Measurements from ENCODE around the gene MYLK. TPM values are rescaled to one million over a fixed set of nuclear protein-coding genes. Genes with fewer than 3 reads are reported as not detected.

The MYLK gene
- total RNA-seq, 2 donors from 2014 or later, result 2.1 to 52.1 TPM

- H3K27ac Mint-ChIP-seq, result no peak overlapping the region
- ATAC-seq (no peak), DNase-seq (no peak)
- H3K4me3 Mint-ChIP-seq, result no peak overlapping the region
- H3K36me3 Mint-ChIP-seq (ENCODE audit: low read depth), result no peaks in the 10 kb centered on the region
- no peaks in the 10 kb centered on the region for H3K4me1 Mint-ChIP-seq
- no peaks in the 10 kb centered on the region for H3K9me3 ChIP-seq (ENCODE audit: control insufficient read depth, low read length, poor library complexity, severe bottlenecking)
- H3K27me3 Mint-ChIP-seq, result peaks cover 16% of the 10 kb centered on the region
Measured at GRCh38 chr3:123808812-123809211, 75.3 kb downstream of the MYLK start.

GRCh38 chr3:123807820-123808219, 76.3 kb downstream of the MYLK start:
- DNase-seq (no peak), ATAC-seq (no peak)
- Mint-ChIP-seq H3K27me3 (peaks cover 20% of the 10 kb centered on the region), H3K27ac (no peak overlapping the region), H3K36me3 (ENCODE audit: low read depth) (no peaks in the 10 kb centered on the region), H3K4me3 (no peak overlapping the region), H3K4me1 (no peaks in the 10 kb centered on the region)
- no peaks in the 10 kb centered on the region for H3K9me3 ChIP-seq (ENCODE audit: control insufficient read depth, low read length, poor library complexity, severe bottlenecking)

- no peak overlapping the region for H3K4me3 Mint-ChIP-seq
- no peaks in the 10 kb centered on the region for H3K9me3 ChIP-seq (ENCODE audit: control insufficient read depth, low read length, poor library complexity, severe bottlenecking)
- ATAC-seq (no peak), DNase-seq (no peak)
- no peak overlapping the region for H3K27ac Mint-ChIP-seq
- H3K36me3 Mint-ChIP-seq (ENCODE audit: low read depth), result peaks cover 2% of the 10 kb centered on the region
- H3K27me3 Mint-ChIP-seq, result peaks cover 30% of the 10 kb centered on the region
- H3K4me1 Mint-ChIP-seq, result no peaks in the 10 kb centered on the region
Measured at GRCh38 chr3:123805504-123805903, 78.6 kb downstream of the MYLK start.

- H3K27ac Mint-ChIP-seq, result no peak overlapping the region
- DNase-seq, result no peak
- no peak overlapping the region for H3K4me3 Mint-ChIP-seq
- ATAC-seq, result no peak
- H3K27me3 Mint-ChIP-seq, result peaks cover 30% of the 10 kb centered on the region
- peaks cover 2% of the 10 kb centered on the region for H3K36me3 Mint-ChIP-seq (ENCODE audit: low read depth)
- H3K9me3 ChIP-seq (ENCODE audit: control insufficient read depth, low read length, poor library complexity, severe bottlenecking), result no peaks in the 10 kb centered on the region
- H3K4me1 Mint-ChIP-seq, result no peaks in the 10 kb centered on the region
Measured at GRCh38 chr3:123805101-123805500, 79.0 kb downstream of the MYLK start.

GRCh38 chr3:123804676-123805075, 79.5 kb downstream of the MYLK start:
- Mint-ChIP-seq H3K4me3 (no peak overlapping the region), H3K27ac (no peak overlapping the region), H3K4me1 (no peaks in the 10 kb centered on the region), H3K27me3 (peaks cover 34% of the 10 kb centered on the region), H3K36me3 (ENCODE audit: low read depth) (peaks cover 2% of the 10 kb centered on the region)
- no peak for ATAC-seq
- H3K9me3 ChIP-seq (ENCODE audit: control insufficient read depth, low read length, poor library complexity, severe bottlenecking), result no peaks in the 10 kb centered on the region
- no peak for DNase-seq

- H3K27ac Mint-ChIP-seq, result no peak overlapping the region
- ATAC-seq, result no peak
- H3K9me3 ChIP-seq (ENCODE audit: control insufficient read depth, low read length, poor library complexity, severe bottlenecking), result no peaks in the 10 kb centered on the region
Measured at GRCh38 chr3:123803521-123803920, 80.6 kb downstream of the MYLK start.

GRCh38 chr3:123802007-123802625, 82.0 kb downstream of the MYLK start:
- DNase-seq, result no peak
- Mint-ChIP-seq H3K27me3 (peaks cover 45% of the 10 kb centered on the region), H3K27ac (no peak overlapping the region), H3K4me3 (no peak overlapping the region), H3K36me3 (ENCODE audit: low read depth) (peaks cover 2% of the 10 kb centered on the region), H3K4me1 (no peaks in the 10 kb centered on the region)
- ATAC-seq, result no peak
- H3K9me3 ChIP-seq (ENCODE audit: control insufficient read depth, low read length, poor library complexity, severe bottlenecking), result no peaks in the 10 kb centered on the region

More at GRCh38 chr3:123803521-123803920, 80.6 kb downstream of the MYLK start:
- H3K27me3 Mint-ChIP-seq, result peaks cover 39% of the 10 kb centered on the region
- H3K4me3 Mint-ChIP-seq, result no peak overlapping the region
- no peak for DNase-seq
- H3K36me3 Mint-ChIP-seq (ENCODE audit: low read depth), result peaks cover 2% of the 10 kb centered on the region
- H3K4me1 Mint-ChIP-seq, result no peaks in the 10 kb centered on the region

- H3K4me3 Mint-ChIP-seq, result no peak overlapping the region
- H3K4me1 Mint-ChIP-seq, result no peaks in the 10 kb centered on the region
- no peaks in the 10 kb centered on the region for H3K9me3 ChIP-seq (ENCODE audit: control insufficient read depth, low read length, poor library complexity, severe bottlenecking)
- no peak overlapping the region for H3K27ac Mint-ChIP-seq
- peaks cover 45% of the 10 kb centered on the region for H3K27me3 Mint-ChIP-seq
- no peak for ATAC-seq
- DNase-seq, result no peak
- H3K36me3 Mint-ChIP-seq (ENCODE audit: low read depth), result peaks cover 2% of the 10 kb centered on the region
Measured at GRCh38 chr3:123801474-123801873, 82.7 kb downstream of the MYLK start.

GRCh38 chr3:123800362-123800682, 83.8 kb downstream of the MYLK start:
- H3K36me3 Mint-ChIP-seq (ENCODE audit: low read depth), result peaks cover 2% of the 10 kb centered on the region
- no peaks in the 10 kb centered on the region for H3K4me1 Mint-ChIP-seq
- H3K27ac Mint-ChIP-seq, result no peak overlapping the region
- H3K4me3 Mint-ChIP-seq, result no peak overlapping the region
- H3K27me3 Mint-ChIP-seq, result peaks cover 52% of the 10 kb centered on the region
- DNase-seq (no peak), ATAC-seq (no peak)
- H3K9me3 ChIP-seq (ENCODE audit: control insufficient read depth, low read length, poor library complexity, severe bottlenecking), result no peaks in the 10 kb centered on the region

- no peak overlapping the region for H3K27ac Mint-ChIP-seq
- H3K4me3 Mint-ChIP-seq, result no peak overlapping the region
- no peak for DNase-seq
Measured at GRCh38 chr3:123799544-123800361, 84.4 kb downstream of the MYLK start.

GRCh38 chr3:123798550-123798949, 85.6 kb downstream of the MYLK start:
- peaks cover 2% of the 10 kb centered on the region for H3K36me3 Mint-ChIP-seq (ENCODE audit: low read depth)
- ATAC-seq, result no peak
- no peaks in the 10 kb centered on the region for H3K4me1 Mint-ChIP-seq
- no peaks in the 10 kb centered on the region for H3K9me3 ChIP-seq (ENCODE audit: control insufficient read depth, low read length, poor library complexity, severe bottlenecking)
- H3K27ac Mint-ChIP-seq, result no peak overlapping the region
- H3K27me3 Mint-ChIP-seq, result peaks cover 55% of the 10 kb centered on the region
- no peak for DNase-seq
- no peak overlapping the region for H3K4me3 Mint-ChIP-seq

More at GRCh38 chr3:123799544-123800361, 84.4 kb downstream of the MYLK start:
- no peak for ATAC-seq
- Mint-ChIP-seq H3K4me1 (no peaks in the 10 kb centered on the region), H3K36me3 (ENCODE audit: low read depth) (peaks cover 2% of the 10 kb centered on the region), H3K27me3 (peaks cover 56% of the 10 kb centered on the region)
- H3K9me3 ChIP-seq (ENCODE audit: control insufficient read depth, low read length, poor library complexity, severe bottlenecking), result no peaks in the 10 kb centered on the region

- H3K9me3 ChIP-seq (ENCODE audit: control insufficient read depth, low read length, poor library complexity, severe bottlenecking), result no peaks in the 10 kb centered on the region
- H3K4me1 Mint-ChIP-seq, result no peaks in the 10 kb centered on the region
- no peaks in the 10 kb centered on the region for H3K36me3 Mint-ChIP-seq (ENCODE audit: low read depth)
- no peak overlapping the region for H3K27ac Mint-ChIP-seq
- DNase-seq, result no peak
- peaks cover 53% of the 10 kb centered on the region for H3K27me3 Mint-ChIP-seq
- H3K4me3 Mint-ChIP-seq, result no peak overlapping the region
- ATAC-seq, result no peak
Measured at GRCh38 chr3:123795471-123796251, 88.5 kb downstream of the MYLK start.

GRCh38 chr3:123793425-123793824, 90.7 kb downstream of the MYLK start:
- no peaks in the 10 kb centered on the region for H3K9me3 ChIP-seq (ENCODE audit: control insufficient read depth, low read length, poor library complexity, severe bottlenecking)
- Mint-ChIP-seq H3K27me3 (peaks cover 58% of the 10 kb centered on the region), H3K36me3 (ENCODE audit: low read depth) (no peaks in the 10 kb centered on the region), H3K27ac (no peak overlapping the region), H3K4me1 (no peaks in the 10 kb centered on the region), H3K4me3 (no peak overlapping the region)
- ATAC-seq (no peak), DNase-seq (no peak)
